Measurements from ENCODE around the gene LRRC8D.
A peak's percentile ranks its signal among the peaks of the same experiment; 100 is the strongest.

The LRRC8D gene

GRCh38 chr1:89863165-89863830 lies 42.5 kb downstream of the LRRC8D start:
- Histone ChIP-seq H3K36me3 (ENCODE audit: insufficient read depth, low read length) (peaks cover 28% of the 10 kb centered on the region; the same call in 1 of the 2 replicates), H3K27ac (no peak overlapping the region), H3K9ac (ENCODE audit: insufficient read length) (no peak overlapping the region), H3K4me3 (no peak overlapping the region), H3K9me3 (ENCODE audit: low read depth, low read length) (no peaks in the 10 kb centered on the region)
- TF ChIP-seq FOXP2 (optimal IDR thresholded peaks at IDR 0.05; ENCODE audit: control extremely low read depth, extremely low read length, insufficient read depth) (no peak), EZH2 (IDR thresholded peaks at IDR 0.05) (no peak), POLR2AphosphoS5 (IDR thresholded peaks at IDR 0.05; ENCODE audit: borderline replicate concordance, low read depth, low read length) (no peak)
- DNase-seq (ENCODE audit: low read depth, low spot score) = no peak

- Histone ChIP-seq H3K9ac (ENCODE audit: insufficient read length) (no peak overlapping the region), H3K36me3 (ENCODE audit: insufficient read depth, low read length) (peaks cover 39% of the 10 kb centered on the region), H3K27ac (no peak overlapping the region), H3K4me3 (no peak overlapping the region), H3K9me3 (ENCODE audit: low read depth, low read length) (0 out of 2 replicates have a peak, but pooled peaks cover 3% of the 10 kb centered on the region)
- TF ChIP-seq EZH2 (IDR thresholded peaks at IDR 0.05) (no peak), FOXP2 (optimal IDR thresholded peaks at IDR 0.05; ENCODE audit: control extremely low read depth, extremely low read length, insufficient read depth) (no peak)
- no peak for DNase-seq (ENCODE audit: low read depth, low spot score)
These were observed 44.9 kb downstream of the LRRC8D start for GRCh38 chr1:89865498-89866382.

- Histone ChIP-seq H3K9ac (ENCODE audit: insufficient read length) (no peak overlapping the region), H3K36me3 (ENCODE audit: insufficient read depth, low read length) (peaks cover 42% of the 10 kb centered on the region), H3K4me3 (no peak overlapping the region), H3K27ac (no peak overlapping the region), H3K9me3 (ENCODE audit: low read depth, low read length) (0 out of 2 replicates have a peak, but pooled peaks cover 3% of the 10 kb centered on the region)
- DNase-seq (ENCODE audit: low read depth, low spot score) = no peak
- no peak for TF ChIP-seq POLR2AphosphoS5 (IDR thresholded peaks at IDR 0.05; ENCODE audit: borderline replicate concordance, low read depth, low read length)
These were observed 45.7 kb downstream of the LRRC8D start for GRCh38 chr1:89866568-89866967.

DNA sequence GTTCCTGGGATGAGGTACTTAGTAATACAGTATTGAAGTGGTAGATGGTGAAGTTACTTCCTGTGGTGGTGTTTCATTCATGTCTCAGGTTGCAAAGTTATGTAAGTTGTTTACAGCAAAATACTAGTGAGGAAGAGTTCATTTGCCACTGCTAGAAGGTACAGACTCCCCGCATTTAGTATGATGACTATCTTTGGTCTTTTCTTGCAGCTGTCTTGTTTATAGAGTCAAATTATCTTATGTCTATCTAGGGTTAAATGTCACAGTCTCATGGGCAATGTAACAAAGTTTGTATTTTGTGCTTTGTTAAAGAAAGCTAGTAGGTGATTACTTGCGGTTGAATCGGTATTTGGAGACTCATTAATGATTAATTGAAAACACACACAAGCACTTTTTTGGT lies 50.2 kb downstream of the LRRC8D start:
- Histone ChIP-seq H3K9ac (ENCODE audit: insufficient read length) (no peak overlapping the region), H3K9me3 (ENCODE audit: low read depth, low read length) (0 out of 2 replicates have a peak, but pooled peaks cover 3% of the 10 kb centered on the region), H3K27ac (no peak overlapping the region), H3K4me3 (no peak overlapping the region), H3K36me3 (ENCODE audit: insufficient read depth, low read length) (peaks cover 30% of the 10 kb centered on the region)
- no peak for DNase-seq (ENCODE audit: low read depth, low spot score)
- TF ChIP-seq FOXP2 (optimal IDR thresholded peaks at IDR 0.05; ENCODE audit: control extremely low read depth, extremely low read length, insufficient read depth) (no peak), POLR2AphosphoS5 (IDR thresholded peaks at IDR 0.05; ENCODE audit: borderline replicate concordance, low read depth, low read length) (no peak), EZH2 (IDR thresholded peaks at IDR 0.05) (no peak)

- DNase-seq (ENCODE audit: low read depth, low spot score) = no peak
- Histone ChIP-seq H3K36me3 (ENCODE audit: insufficient read depth, low read length) (peaks cover 25% of the 10 kb centered on the region), H3K9ac (ENCODE audit: insufficient read length) (no peak overlapping the region), H3K27ac (no peak overlapping the region), H3K9me3 (ENCODE audit: low read depth, low read length) (0 out of 2 replicates have a peak, but pooled peaks cover 3% of the 10 kb centered on the region), H3K4me3 (no peak overlapping the region)
- no peak for TF ChIP-seq FOXP2 (optimal IDR thresholded peaks at IDR 0.05; ENCODE audit: control extremely low read depth, extremely low read length, insufficient read depth)
- TF ChIP-seq EZH2 (IDR thresholded peaks at IDR 0.05) = no peak
- TF ChIP-seq POLR2AphosphoS5 (IDR thresholded peaks at IDR 0.05; ENCODE audit: borderline replicate concordance, low read depth, low read length) = no peak
These were observed 51.1 kb downstream of the LRRC8D start for GRCh38 chr1:89871768-89872473.

- no peak for DNase-seq (ENCODE audit: low read depth, low spot score)
- H3K36me3 ChIP-seq (ENCODE audit: insufficient read depth, low read length) = peaks cover 25% of the 10 kb centered on the region
These were observed 51.7 kb downstream of the LRRC8D start for GRCh38 chr1:89872567-89872966.

GRCh38 chr1:89873288-89873687 lies 52.5 kb downstream of the LRRC8D start:
- Histone ChIP-seq H3K9me3 (ENCODE audit: low read depth, low read length) (0 out of 2 replicates have a peak, but pooled peaks cover 3% of the 10 kb centered on the region), H3K4me3 (no peak overlapping the region), H3K9ac (ENCODE audit: insufficient read length) (no peak overlapping the region), H3K36me3 (ENCODE audit: insufficient read depth, low read length) (peaks cover 24% of the 10 kb centered on the region), H3K27ac (no peak overlapping the region)
- no peak for TF ChIP-seq FOXP2 (optimal IDR thresholded peaks at IDR 0.05; ENCODE audit: control extremely low read depth, extremely low read length, insufficient read depth)
- TF ChIP-seq EZH2 (IDR thresholded peaks at IDR 0.05) = no peak
- TF ChIP-seq POLR2AphosphoS5 (IDR thresholded peaks at IDR 0.05; ENCODE audit: borderline replicate concordance, low read depth, low read length) = no peak
- DNase-seq (ENCODE audit: low read depth, low spot score) = no peak

More at GRCh38 chr1:89872567-89872966, 51.7 kb downstream of the LRRC8D start:
- H3K4me3 ChIP-seq = no peak overlapping the region
- H3K9ac ChIP-seq (ENCODE audit: insufficient read length) = no peak overlapping the region
- TF ChIP-seq EZH2 (IDR thresholded peaks at IDR 0.05) (no peak), POLR2AphosphoS5 (IDR thresholded peaks at IDR 0.05; ENCODE audit: borderline replicate concordance, low read depth, low read length) (no peak), FOXP2 (optimal IDR thresholded peaks at IDR 0.05; ENCODE audit: control extremely low read depth, extremely low read length, insufficient read depth) (no peak)
- no peak overlapping the region for H3K27ac ChIP-seq
- 0 out of 2 replicates have a peak, but pooled peaks cover 3% of the 10 kb centered on the region for H3K9me3 ChIP-seq (ENCODE audit: low read depth, low read length)

GRCh38 chr1:89873770-89874169 lies 52.9 kb downstream of the LRRC8D start:
- Histone ChIP-seq H3K4me3 (0 out of 2 replicates have a peak overlapping the region, but pooled peaks have one; percentile 4), H3K9me3 (ENCODE audit: low read depth, low read length) (no peaks in the 10 kb centered on the region), H3K36me3 (ENCODE audit: insufficient read depth, low read length) (peaks cover 20% of the 10 kb centered on the region), H3K9ac (ENCODE audit: insufficient read length) (no peak overlapping the region), H3K27ac (peak overlapping the region; percentile 44; the same call in 1 of the 2 replicates)
- no peak for DNase-seq (ENCODE audit: low read depth, low spot score)
- TF ChIP-seq POLR2AphosphoS5 (IDR thresholded peaks at IDR 0.05; ENCODE audit: borderline replicate concordance, low read depth, low read length) = no peak
- TF ChIP-seq EZH2 (IDR thresholded peaks at IDR 0.05) = no peak
- TF ChIP-seq FOXP2 (optimal IDR thresholded peaks at IDR 0.05; ENCODE audit: control extremely low read depth, extremely low read length, insufficient read depth) = no peak
